PC-3 (cell line): ENCODE data around the gene CHCHD10. TPM values are rescaled to one million over a fixed set of nuclear protein-coding genes. Genes with fewer than 3 reads are reported as not detected.

ENCODE experiments used
- ATAC-seq: fragments of 200-7000 bp; cut with Tn5 transposase; 2 replicates; pipeline ENCODE4 v1.9.1; 2020; ENCODE audit warnings: mild to moderate bottlenecking, moderate library complexity
- BruUV-seq: library from RNA; stranded (reverse); fragments of 400-500 nt; replicated peaks from 2 replicates; lab custom pipeline; 2021; lab: Mats Ljungman, UMichigan
- CTCF ChIA-PET: fragments of 300-600 bp; sonication (Branson Sonifier 250); formaldehyde crosslinking; loops from one replicate; lab custom pipeline; 2022; ENCODE audit warnings: antibody characterized with exemption; lab: Charles Lee
- POLR2A ChIA-PET: fragments of 300-600 bp; sonication (Branson Sonifier 250); formaldehyde crosslinking; loops from one replicate; lab custom pipeline; 2022; ENCODE audit warnings: antibody characterized with exemption; ENCODE audit not compliant: unreplicated experiment; lab: Charles Lee
- DNase-seq: peaks from one replicate; pipeline ENCODE4 v3.0.0-alpha.2; 2015
- H2AFZ ChIP-seq: fragments of 300-600 bp; sonication (generic); 2 replicates; pipeline ENCODE4 v1.6.0; 2016; ENCODE audit warnings: antibody characterized with exemption, low read length
- H3F3A ChIP-seq: fragments of 300-600 bp; sonication (generic); one replicate; pipeline ENCODE4 v1.6.0; 2017; ENCODE audit warnings: antibody characterized with exemption, low read length, control low read depth, mild to moderate bottlenecking; ENCODE audit not compliant: unreplicated experiment
- H3K27ac ChIP-seq: fragments of 300-600 bp; sonication (generic); 2 replicates; pipeline ENCODE4 v1.5.1; 2016; ENCODE audit warnings: mild to moderate bottlenecking, low read length
- H3K27me3 ChIP-seq: fragments of 300-600 bp; sonication (generic); 2 replicates; pipeline ENCODE4 v1.6.1; 2016; ENCODE audit warnings: low read length, mixed read lengths
- H3K36me3 ChIP-seq: fragments of 300-600 bp; sonication (generic); 2 replicates; pipeline ENCODE4 v1.6.1; 2016; ENCODE audit warnings: low read depth, mixed run types, low read length, mixed read lengths
- H3K4me1 ChIP-seq: fragments of 300-600 bp; sonication (generic); 2 replicates; pipeline ENCODE4 v1.5.1; 2016; ENCODE audit warnings: low read length; ENCODE audit not compliant: insufficient read depth
- H3K4me2 ChIP-seq: fragments of 300-600 bp; sonication (generic); 2 replicates; pipeline ENCODE4 v1.6.0; 2016; ENCODE audit warnings: low read length
- H3K4me3 ChIP-seq: fragments of 300-600 bp; sonication (generic); 2 replicates; pipeline ENCODE4 v1.5.1; 2016; ENCODE audit warnings: mild to moderate bottlenecking, low read length, mixed read lengths
- H3K79me2 ChIP-seq: fragments of 300-600 bp; sonication (generic); 2 replicates; pipeline ENCODE4 v1.6.1; 2017; ENCODE audit warnings: low read length, mixed read lengths
- H3K9ac ChIP-seq: fragments of 300-600 bp; sonication (generic); 2 replicates; pipeline ENCODE4 v1.6.0; 2016; ENCODE audit warnings: mild to moderate bottlenecking, low read length
- H3K9me2 ChIP-seq: fragments of 300-600 bp; sonication (generic); replicated peaks from 2 replicates; pipeline ENCODE4 v1.6.1; 2016; ENCODE audit warnings: mixed run types, low read length, mixed read lengths
- H3K9me3 ChIP-seq: fragments of 300-600 bp; sonication (generic); 2 replicates; pipeline ENCODE4 v1.6.1; 2016; ENCODE audit warnings: low read length, mixed read lengths
- H4K20me1 ChIP-seq: fragments of 300-600 bp; sonication (generic); 2 replicates; pipeline ENCODE4 v1.6.1; 2016; ENCODE audit warnings: low read length, mixed read lengths
- EZH2 ChIP-seq: fragments of 300-600 bp; sonication (generic); IDR thresholded peaks from one replicate; pipeline ENCODE4 v1.6.1; 2017; ENCODE audit warnings: antibody characterized with exemption, mild to moderate bottlenecking, low read length; ENCODE audit not compliant: unreplicated experiment
- EZH2phosphoT487 ChIP-seq: fragments of 300-600 bp; sonication (generic); IDR thresholded peaks from 2 replicates; pipeline ENCODE4 v1.6.1; 2018; ENCODE audit warnings: mild to moderate bottlenecking, antibody characterized with exemption, low read length, borderline replicate concordance
- intact Hi-C: fragments of 100-400 bp; cut with micrococcal nuclease; formaldehyde crosslinking; loops from 2 replicates; pipeline ENCODE4 v1.9.0; 2023
- total RNA-seq: library from RNA; depleted of rRNA; stranded (reverse); fragments of >200 nt; gene quantifications from 2 replicates; pipeline ENCODE4 v1.2.3, GENCODE V29; 2014
- TF ChIP-seq, protein P1 (sequence below): fragments of 300-600 bp; sonication (generic); conservative IDR thresholded peaks from 2 replicates; pipeline ENCODE4 v1.5.1; 2017; ENCODE audit warnings: antibody characterized with exemption, low read depth, mild to moderate bottlenecking, low read length

The CHCHD10 gene
- total RNA-seq, 1 experiment from 2014 or later: 98.1 TPM

DNA sequence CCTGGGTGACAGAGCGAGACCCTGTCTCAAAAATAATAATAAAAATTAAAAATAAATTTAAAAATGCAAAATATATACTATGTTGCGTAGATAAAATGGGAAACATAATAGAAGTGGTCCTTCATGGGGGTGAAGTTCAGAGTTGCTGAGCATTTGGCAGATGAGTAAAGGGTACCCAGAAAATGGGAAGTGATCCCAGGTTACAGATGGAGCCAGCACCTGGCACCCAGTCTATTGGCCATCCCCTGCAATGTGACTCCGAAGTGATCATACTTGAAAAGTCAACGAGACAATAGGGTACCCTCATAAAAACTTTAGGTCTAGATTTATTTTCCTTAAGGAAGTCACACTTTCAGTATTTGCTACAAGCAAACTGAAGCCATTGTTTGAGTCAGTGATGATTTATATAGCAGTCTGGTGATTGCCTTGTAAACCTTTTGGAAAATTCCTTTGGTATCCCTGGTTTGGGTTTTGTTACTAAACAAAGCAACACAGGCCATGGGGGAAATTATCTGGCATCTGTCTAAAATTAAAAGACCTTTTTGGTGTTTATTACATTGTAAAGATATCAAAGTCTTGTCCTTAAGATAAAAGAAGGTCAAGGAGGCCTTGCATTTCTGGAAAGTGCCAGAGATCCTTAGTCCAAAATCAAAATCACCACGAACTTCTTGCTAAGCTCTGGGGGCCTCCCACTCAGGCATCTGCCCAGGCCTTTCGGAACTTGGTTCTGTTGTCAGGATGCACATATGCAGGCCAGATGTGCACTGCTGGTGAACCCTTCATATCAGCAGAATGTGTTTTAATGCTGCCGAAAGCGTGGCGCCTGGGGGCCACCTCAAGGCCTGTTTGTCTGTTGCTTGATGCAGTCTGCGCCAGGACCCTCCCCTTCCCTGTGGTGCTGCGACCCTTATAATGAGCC lies 23.3 kb upstream of the CHCHD10 start:
- ATAC-seq (no peak), DNase-seq (no peak)
- Histone ChIP-seq H3K9me2 (no peaks in the 10 kb centered on the region), H2AFZ (no peak overlapping the region), H3K9ac (no peak overlapping the region), H3K9me3 (no peaks in the 10 kb centered on the region), H3K4me2 (no peak overlapping the region), H3K27ac (no peak overlapping the region), H3K27me3 (no peaks in the 10 kb centered on the region), H3K36me3 (peaks cover 4% of the 10 kb centered on the region; the same call in 1 of the 2 replicates), H4K20me1 (peaks cover 28% of the 10 kb centered on the region), H3F3A (no peaks in the 10 kb centered on the region), H3K4me3 (no peak overlapping the region), H3K4me1 (peaks cover 14% of the 10 kb centered on the region; the same call in 1 of the 2 replicates), H3K79me2 (peaks cover 49% of the 10 kb centered on the region)
- intact Hi-C loops: no loop called here
- TF ChIP-seq, protein P1, sequence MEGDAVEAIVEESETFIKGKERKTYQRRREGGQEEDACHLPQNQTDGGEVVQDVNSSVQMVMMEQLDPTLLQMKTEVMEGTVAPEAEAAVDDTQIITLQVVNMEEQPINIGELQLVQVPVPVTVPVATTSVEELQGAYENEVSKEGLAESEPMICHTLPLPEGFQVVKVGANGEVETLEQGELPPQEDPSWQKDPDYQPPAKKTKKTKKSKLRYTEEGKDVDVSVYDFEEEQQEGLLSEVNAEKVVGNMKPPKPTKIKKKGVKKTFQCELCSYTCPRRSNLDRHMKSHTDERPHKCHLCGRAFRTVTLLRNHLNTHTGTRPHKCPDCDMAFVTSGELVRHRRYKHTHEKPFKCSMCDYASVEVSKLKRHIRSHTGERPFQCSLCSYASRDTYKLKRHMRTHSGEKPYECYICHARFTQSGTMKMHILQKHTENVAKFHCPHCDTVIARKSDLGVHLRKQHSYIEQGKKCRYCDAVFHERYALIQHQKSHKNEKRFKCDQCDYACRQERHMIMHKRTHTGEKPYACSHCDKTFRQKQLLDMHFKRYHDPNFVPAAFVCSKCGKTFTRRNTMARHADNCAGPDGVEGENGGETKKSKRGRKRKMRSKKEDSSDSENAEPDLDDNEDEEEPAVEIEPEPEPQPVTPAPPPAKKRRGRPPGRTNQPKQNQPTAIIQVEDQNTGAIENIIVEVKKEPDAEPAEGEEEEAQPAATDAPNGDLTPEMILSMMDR: no peak
- TF ChIP-seq EZH2phosphoT487: no peak
- no peak for TF ChIP-seq EZH2
- ChIA-PET POLR2A (no interaction called here), CTCF (no interaction called here)
- no TSS peak for BruUV-seq

DNA sequence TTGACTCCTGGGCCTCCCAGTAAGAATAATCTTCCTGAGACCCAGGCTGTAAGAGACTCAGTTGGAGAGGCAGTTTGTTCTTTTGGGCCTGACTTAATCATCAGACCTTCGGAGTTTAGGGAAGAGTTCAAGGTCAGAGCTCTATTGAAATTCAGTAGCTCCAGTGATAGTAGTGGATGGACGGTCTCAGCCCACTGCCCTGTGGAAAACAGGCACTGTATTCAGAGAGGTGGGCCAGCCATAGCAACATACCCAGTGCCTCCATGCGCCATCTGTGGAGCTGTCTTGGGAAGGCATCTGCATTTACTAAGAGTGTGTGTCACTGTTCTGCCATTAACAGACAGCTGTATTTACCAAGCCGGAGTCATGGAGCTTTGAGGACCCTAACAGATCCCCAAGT lies 21.9 kb upstream of the CHCHD10 start:
- Histone ChIP-seq H3K4me1 (peaks cover 14% of the 10 kb centered on the region; the same call in 1 of the 2 replicates), H3K36me3 (peaks cover 4% of the 10 kb centered on the region; the same call in 1 of the 2 replicates), H3K9me3 (no peaks in the 10 kb centered on the region), H3K9ac (no peak overlapping the region), H3K79me2 (peaks cover 49% of the 10 kb centered on the region), H3K27ac (no peak overlapping the region), H2AFZ (no peak overlapping the region), H3K27me3 (no peaks in the 10 kb centered on the region), H3K4me2 (no peak overlapping the region), H3F3A (no peaks in the 10 kb centered on the region), H3K4me3 (no peak overlapping the region), H3K9me2 (no peaks in the 10 kb centered on the region), H4K20me1 (peaks cover 28% of the 10 kb centered on the region)
- ChIA-PET CTCF (interaction anchor here (1.6 kb wide), 1 partner anchor 19 kb away, joined by 5 read pairs; no protein-coding TSS in a partner anchor), POLR2A (no interaction called here)
- ATAC-seq: no peak
- no peak for TF ChIP-seq EZH2
- TF ChIP-seq, protein P1: no peak; the same call in 1 of the 2 replicates
- TF ChIP-seq EZH2phosphoT487: no peak
- DNase-seq: no peak
- no TSS peak for BruUV-seq
- intact Hi-C loops: no loop called here

DNA sequence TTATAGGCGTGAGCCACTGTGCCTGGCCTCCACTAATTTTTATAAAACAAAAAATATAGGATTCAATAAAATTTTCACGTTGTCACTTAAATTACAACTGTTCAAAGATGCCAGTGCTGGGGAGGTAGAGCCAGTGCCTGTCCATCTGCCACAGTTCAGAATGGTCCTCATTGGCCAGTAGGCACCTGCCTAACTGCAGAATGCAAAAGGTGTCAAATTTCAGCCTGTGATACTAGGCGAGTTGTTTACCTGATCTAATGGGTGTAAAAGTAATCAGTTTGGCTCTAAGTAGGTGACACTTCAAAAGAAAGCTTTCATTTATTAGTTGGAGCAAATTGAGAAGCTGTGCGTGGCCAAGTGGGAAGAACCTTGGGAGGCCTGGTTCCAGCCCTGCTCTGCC lies 21.3 kb upstream of the CHCHD10 start:
- no TSS peak for BruUV-seq
- Histone ChIP-seq H3K36me3 (peaks cover under 1% of the 10 kb centered on the region; the same call in 1 of the 2 replicates), H3K27ac (no peak overlapping the region), H3K4me3 (no peak overlapping the region), H2AFZ (no peak overlapping the region), H3K79me2 (peaks cover 49% of the 10 kb centered on the region), H3K4me2 (no peak overlapping the region), H3F3A (no peaks in the 10 kb centered on the region), H3K9me3 (no peaks in the 10 kb centered on the region), H3K9ac (no peak overlapping the region), H3K9me2 (no peaks in the 10 kb centered on the region), H3K27me3 (no peaks in the 10 kb centered on the region), H3K4me1 (peaks cover 14% of the 10 kb centered on the region; the same call in 1 of the 2 replicates), H4K20me1 (peaks cover 28% of the 10 kb centered on the region)
- ATAC-seq (no peak), DNase-seq (no peak)
- TF ChIP-seq, protein P1: no peak
- TF ChIP-seq EZH2phosphoT487 (no peak), EZH2 (no peak)
- intact Hi-C loops: no loop called here
- POLR2A ChIA-PET: no interaction called here
- CTCF ChIA-PET: interaction anchor here (1.6 kb wide), 1 partner anchor 18 kb away, joined by 5 read pairs; no protein-coding TSS in a partner anchor
